Measurements from ENCODE around the gene COL25A1.
"Not testable (repeated sequence)": the region's sequence is repeated elsewhere in the genome, so short reads cannot be mapped to it uniquely, and the experiment has no call there.

Gene COL25A1

GRCh38 chr4:109044431-109044830, 258.0 kb downstream of the COL25A1 start:
- peak in 2 of 3 donors; percentile 12 to 31 for DNase-seq

- no peak for DNase-seq
These were observed 259.2 kb downstream of the COL25A1 start for GRCh38 chr4:109043286-109043685.

- DNase-seq: no peak
These were observed 260.7 kb downstream of the COL25A1 start for GRCh38 chr4:109041463-109042360.

- DNase-seq: peak; percentile 64 to 84 (median 83)
These were observed 262.0 kb downstream of the COL25A1 start for GRCh38 chr4:109040441-109040840.

- DNase-seq: no peak
These were observed 265.4 kb downstream of the COL25A1 start for GRCh38 chr4:109037026-109037425.

- DNase-seq: no peak
These were observed 268.5 kb downstream of the COL25A1 start for GRCh38 chr4:109033993-109034392.

GRCh38 chr4:109032671-109033070, 269.8 kb downstream of the COL25A1 start:
- DNase-seq: no peak

- no peak for DNase-seq
These were observed 272.5 kb downstream of the COL25A1 start for GRCh38 chr4:109029987-109030386.

GRCh38 chr4:109027016-109027500, 275.4 kb downstream of the COL25A1 start:
- no peak for DNase-seq

GRCh38 chr4:109026588-109026987, 275.9 kb downstream of the COL25A1 start:
- DNase-seq: no peak

- no peak for DNase-seq
These were observed 276.9 kb downstream of the COL25A1 start for GRCh38 chr4:109025471-109026076.

- DNase-seq: no peak
These were observed 279.5 kb downstream of the COL25A1 start for GRCh38 chr4:109022961-109023360.

- DNase-seq: not testable (repeated sequence)
These were observed 280.8 kb downstream of the COL25A1 start for GRCh38 chr4:109021630-109022029.

GRCh38 chr4:109020861-109021260, 281.6 kb downstream of the COL25A1 start:
- no peak for DNase-seq

- DNase-seq: no peak
These were observed 286.3 kb downstream of the COL25A1 start for GRCh38 chr4:109016200-109016599.

GRCh38 chr4:109015413-109015810, 287.0 kb downstream of the COL25A1 start:
- DNase-seq: no peak

- DNase-seq: no peak
These were observed 287.7 kb downstream of the COL25A1 start for GRCh38 chr4:109014593-109015412.

GRCh38 chr4:109012286-109012880, 290.1 kb downstream of the COL25A1 start:
- no peak for DNase-seq

GRCh38 chr4:109011241-109012026, 291.0 kb downstream of the COL25A1 start:
- DNase-seq: no peak

- DNase-seq: no peak
These were observed 291.9 kb downstream of the COL25A1 start for GRCh38 chr4:109010521-109010920.

GRCh38 chr4:109009909-109010308, 292.5 kb downstream of the COL25A1 start:
- DNase-seq: no peak

- no peak for DNase-seq
These were observed 294.5 kb downstream of the COL25A1 start for GRCh38 chr4:109007976-109008375.

Data from suppressor macrophage treated with lipopolysaccharide for 1 hour (primary cell).